HG03565 (cell line): ENCODE data around the gene NLGN1.

Experiments used
- ATAC-seq: cut with Tn5 transposase; IDR thresholded peaks from one replicate; pipeline ENCODE4 v1.9.1; 2021; ENCODE audit warnings: mild to moderate bottlenecking, moderate library complexity; ENCODE audit not compliant: unreplicated experiment

Gene NLGN1

GRCh38 chr3:173897631-173898030, 500.1 kb downstream of the NLGN1 start:
- ATAC-seq: no peak

- no peak for ATAC-seq
These were observed 504.1 kb downstream of the NLGN1 start for GRCh38 chr3:173901649-173902048.

- ATAC-seq: no peak
These were observed 504.9 kb downstream of the NLGN1 start for GRCh38 chr3:173902401-173902800.

GRCh38 chr3:173902871-173903270, 505.3 kb downstream of the NLGN1 start:
- ATAC-seq: no peak

GRCh38 chr3:173905381-173905780, 507.8 kb downstream of the NLGN1 start:
- no peak for ATAC-seq

- ATAC-seq: no peak
These were observed 513.9 kb downstream of the NLGN1 start for GRCh38 chr3:173911446-173911845.

- ATAC-seq: no peak
These were observed 514.6 kb downstream of the NLGN1 start for GRCh38 chr3:173912126-173912525.

- no peak for ATAC-seq
These were observed 515.9 kb downstream of the NLGN1 start for GRCh38 chr3:173913397-173913796.

- ATAC-seq: no peak
These were observed 516.5 kb downstream of the NLGN1 start for GRCh38 chr3:173913974-173914421.

GRCh38 chr3:173916799-173917198, 519.3 kb downstream of the NLGN1 start:
- no peak for ATAC-seq

- peak; percentile 92 for ATAC-seq
These were observed 522.8 kb downstream of the NLGN1 start for GRCh38 chr3:173920386-173920785.

- no peak for ATAC-seq
These were observed 524.2 kb downstream of the NLGN1 start for GRCh38 chr3:173921732-173922131.

GRCh38 chr3:173923204-173923603, 525.7 kb downstream of the NLGN1 start:
- no peak for ATAC-seq

- no peak for ATAC-seq
These were observed 532.7 kb downstream of the NLGN1 start for GRCh38 chr3:173930251-173930650.

- peak; percentile 76 for ATAC-seq
These were observed 535.1 kb downstream of the NLGN1 start for GRCh38 chr3:173932624-173933023.

- ATAC-seq: no peak
These were observed 535.6 kb downstream of the NLGN1 start for GRCh38 chr3:173933113-173933512.

GRCh38 chr3:173936316-173936715, 538.8 kb downstream of the NLGN1 start:
- no peak for ATAC-seq

GRCh38 chr3:173938159-173938558, 540.6 kb downstream of the NLGN1 start:
- ATAC-seq: no peak

GRCh38 chr3:173938616-173939015, 541.1 kb downstream of the NLGN1 start:
- ATAC-seq: no peak

- ATAC-seq: no peak
These were observed 541.8 kb downstream of the NLGN1 start for GRCh38 chr3:173939331-173939730.

- no peak for ATAC-seq
These were observed 545.7 kb downstream of the NLGN1 start for GRCh38 chr3:173943264-173943663.

- ATAC-seq: no peak
These were observed 547.6 kb downstream of the NLGN1 start for GRCh38 chr3:173945170-173945569.

GRCh38 chr3:173945806-173946205, 548.3 kb downstream of the NLGN1 start:
- no peak for ATAC-seq

GRCh38 chr3:173954647-173955046, 557.1 kb downstream of the NLGN1 start:
- no peak for ATAC-seq
